ENCODE measurements around the gene GPX4. TPM values are rescaled to one million over a fixed set of nuclear protein-coding genes. Genes with fewer than 3 reads are reported as not detected.

GPX4 gene
- total and polyA plus RNA-seq, 2 experiments from 2014 or later, result 351 to 573 TPM

DNA sequence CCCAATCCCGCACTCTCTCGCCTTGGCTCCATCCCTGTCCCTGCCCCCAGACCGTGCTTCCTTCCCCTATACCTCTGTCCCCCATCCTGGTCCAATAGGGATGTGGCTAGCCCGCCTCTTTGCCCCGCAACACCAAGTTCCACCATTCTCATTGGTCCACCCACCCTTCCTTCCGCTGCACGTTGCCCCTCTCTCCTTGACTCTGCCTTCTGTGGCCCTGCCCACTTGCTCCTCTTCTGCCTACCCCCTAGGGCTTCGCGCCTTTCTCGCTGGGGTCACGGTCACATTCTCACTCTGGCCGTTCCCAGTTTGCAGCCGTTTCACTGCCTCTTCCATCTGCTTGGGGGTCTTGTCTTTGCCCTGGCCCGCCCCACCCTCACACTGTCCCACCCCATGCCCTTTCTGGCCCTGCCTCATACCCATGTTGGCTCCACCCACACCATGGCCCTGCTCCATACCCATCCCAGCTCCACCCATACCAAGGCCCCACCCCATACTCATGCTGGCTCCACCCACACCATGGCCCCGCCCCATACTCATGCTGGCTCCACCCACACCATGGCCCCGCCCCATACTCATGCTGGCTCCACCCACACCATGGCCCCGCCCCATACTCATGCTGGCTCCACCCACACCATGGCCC, 41.3 kb upstream of the GPX4 start:
- H3K27me3 ChIP-seq (ENCODE audit: insufficient read depth), result peaks cover 14% of the 10 kb centered on the region
- DNase-seq (ENCODE audit: low spot score) (peak; percentile 51), ATAC-seq (peak; percentile 27)
- H3K4me2 ChIP-seq, result no peak overlapping the region
- Mint-ChIP-seq H3K27ac (no peak overlapping the region), H3K36me3 (ENCODE audit: low read depth) (peaks cover 16% of the 10 kb centered on the region), H3K4me3 (peak overlapping the region; percentile 50), H3K4me1 (peaks cover 14% of the 10 kb centered on the region), H3K27me3 (ENCODE audit: insufficient read depth, low read depth, poor library complexity) (peaks cover 17% of the 10 kb centered on the region), H3K9me3 (peaks cover 23% of the 10 kb centered on the region)
- no peak for TF ChIP-seq STAT1 (IDR thresholded peaks at IDR 0.05; ENCODE audit: unreplicated experiment)
- peak; percentile 51; the same call in 1 of the 2 replicates for TF ChIP-seq CREB1 (CRISPR knock-in tag; IDR thresholded peaks at IDR 0.05; ENCODE audit: low read depth)
- H3K36me3 ChIP-seq (ENCODE audit: insufficient read depth), result peaks cover 10% of the 10 kb centered on the region
- peaks cover 18% of the 10 kb centered on the region for H3F3A ChIP-seq (replicated peaks; ENCODE audit: low read depth)
- no peaks in the 10 kb centered on the region for H4K20me1 ChIP-seq (replicated peaks; ENCODE audit: insufficient read depth)
- no peak overlapping the region for H3K4me3 ChIP-seq
- no peak overlapping the region for H2AFZ ChIP-seq
- peaks cover 8% of the 10 kb centered on the region; the same call in 1 of the 2 replicates for H3K4me1 ChIP-seq (ENCODE audit: insufficient read depth)
- H3K9me2 ChIP-seq (ENCODE audit: insufficient read depth), result no peaks in the 10 kb centered on the region
- no peaks in the 10 kb centered on the region for H3K79me2 ChIP-seq (replicated peaks; ENCODE audit: insufficient read depth)
- no peak overlapping the region for H3K27ac ChIP-seq (ENCODE audit: low read depth)

GRCh38 chr19:1063030-1063908, 40.5 kb upstream of the GPX4 start:
- Mint-ChIP-seq H3K27me3 (ENCODE audit: insufficient read depth, low read depth, poor library complexity) (peaks cover 19% of the 10 kb centered on the region), H3K27ac (no peak overlapping the region), H3K9me3 (peaks cover 15% of the 10 kb centered on the region; the same call in 2 of the 3 replicates), H3K4me3 (peak overlapping the region; percentile 41; the same call in 1 of the 3 replicates), H3K4me1 (peaks cover 17% of the 10 kb centered on the region), H3K36me3 (ENCODE audit: low read depth) (peaks cover 8% of the 10 kb centered on the region; the same call in 2 of the 3 replicates)
- H3K4me3 ChIP-seq, result no peak overlapping the region
- H3K36me3 ChIP-seq (ENCODE audit: insufficient read depth), result peaks cover 5% of the 10 kb centered on the region; the same call in 1 of the 2 replicates
- H3K27ac ChIP-seq (ENCODE audit: low read depth), result no peak overlapping the region; the same call in 1 of the 2 replicates
- H4K20me1 ChIP-seq (replicated peaks; ENCODE audit: insufficient read depth), result no peaks in the 10 kb centered on the region
- ATAC-seq (no peak), DNase-seq (ENCODE audit: low spot score) (peak; percentile 43)
- H3F3A ChIP-seq (replicated peaks; ENCODE audit: low read depth), result peaks cover 18% of the 10 kb centered on the region
- H3K79me2 ChIP-seq (replicated peaks; ENCODE audit: insufficient read depth), result no peaks in the 10 kb centered on the region
- H3K4me2 ChIP-seq, result no peak overlapping the region
- peaks cover 14% of the 10 kb centered on the region for H3K27me3 ChIP-seq (ENCODE audit: insufficient read depth)
- H3K4me1 ChIP-seq (ENCODE audit: insufficient read depth), result peaks cover 8% of the 10 kb centered on the region; the same call in 1 of the 2 replicates
- H3K9me2 ChIP-seq (ENCODE audit: insufficient read depth), result no peaks in the 10 kb centered on the region
- H2AFZ ChIP-seq, result no peak overlapping the region
- no peak for TF ChIP-seq REST (IDR thresholded peaks at IDR 0.05; ENCODE audit: unreplicated experiment)
- TF ChIP-seq EZH2phosphoT487 (IDR thresholded peaks at IDR 0.05; ENCODE audit: unreplicated experiment), result no peak
- TF ChIP-seq JUNB (IDR thresholded peaks at IDR 0.05; ENCODE audit: unreplicated experiment), result no peak
- no peak for TF ChIP-seq EZH2 (IDR thresholded peaks at IDR 0.05; ENCODE audit: low read depth, unreplicated experiment)
- no peak for TF ChIP-seq POLR2AphosphoS5 (IDR thresholded peaks at IDR 0.05; ENCODE audit: low read depth)
- TF ChIP-seq ZNF114 (CRISPR knock-in tag; IDR thresholded peaks at IDR 0.05), result no peak
- TF ChIP-seq, protein P1, sequence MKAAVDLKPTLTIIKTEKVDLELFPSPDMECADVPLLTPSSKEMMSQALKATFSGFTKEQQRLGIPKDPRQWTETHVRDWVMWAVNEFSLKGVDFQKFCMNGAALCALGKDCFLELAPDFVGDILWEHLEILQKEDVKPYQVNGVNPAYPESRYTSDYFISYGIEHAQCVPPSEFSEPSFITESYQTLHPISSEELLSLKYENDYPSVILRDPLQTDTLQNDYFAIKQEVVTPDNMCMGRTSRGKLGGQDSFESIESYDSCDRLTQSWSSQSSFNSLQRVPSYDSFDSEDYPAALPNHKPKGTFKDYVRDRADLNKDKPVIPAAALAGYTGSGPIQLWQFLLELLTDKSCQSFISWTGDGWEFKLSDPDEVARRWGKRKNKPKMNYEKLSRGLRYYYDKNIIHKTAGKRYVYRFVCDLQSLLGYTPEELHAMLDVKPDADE (IDR thresholded peaks at IDR 0.05), result no peak
- no peak for TF ChIP-seq STAT1 (IDR thresholded peaks at IDR 0.05; ENCODE audit: unreplicated experiment)
